MCF 10A (cell line): ENCODE measurements around the gene FRRS1L. TPM values are rescaled to one million over a fixed set of nuclear protein-coding genes. Genes with fewer than 3 reads are reported as not detected.

Experiments
- Bru-seq: library from RNA; stranded (reverse); fragments of 400-500 nt; gene quantifications from one replicate; lab custom pipeline; 2021; lab: Mats Ljungman, UMichigan
- BruChase-seq, 2 experiments: library from RNA; stranded (reverse); fragments of 400-500 nt; gene quantifications; one replicate each; lab custom pipeline; 2021; lab: Mats Ljungman, UMichigan
- BruUV-seq: library from RNA; stranded (reverse); fragments of 400-500 nt; replicated peaks from 2 replicates; lab custom pipeline; 2021; lab: Mats Ljungman, UMichigan
- CTCF ChIA-PET: fragments of 300-600 bp; sonication (Branson Sonifier 250); formaldehyde crosslinking; extraction: SDS; loops from one replicate; lab custom pipeline; 2021; ENCODE audit warnings: antibody characterized with exemption, inconsistent platforms; lab: Yijun Ruan, JAX
- POLR2A ChIA-PET: fragments of 300-600, 350-650 bp; sonication (Branson Sonifier 250); formaldehyde crosslinking; extraction: SDS; loops from one replicate; lab custom pipeline; 2020; ENCODE audit warnings: antibody characterized with exemption, inconsistent platforms; lab: Yijun Ruan, JAX
- DNase-seq: peaks from one replicate; pipeline ENCODE4 v3.0.0-alpha.2; 2018; ENCODE audit not compliant: unreplicated experiment
- H3K27ac Mint-ChIP-seq: one replicate; pipeline ENCODE4 v1.8.0; 2022; ENCODE audit warnings: mild to moderate bottlenecking, low read depth, mixed read lengths; ENCODE audit not compliant: unreplicated experiment
- H3K27me3 Mint-ChIP-seq: one replicate; pipeline ENCODE4 v1.8.0; 2022; ENCODE audit warnings: mixed read lengths; ENCODE audit not compliant: insufficient read depth, unreplicated experiment
- H3K36me3 Mint-ChIP-seq: one replicate; pipeline ENCODE4 v1.8.0; 2022; ENCODE audit warnings: mild to moderate bottlenecking, moderate library complexity, mixed read lengths; ENCODE audit not compliant: insufficient read depth, unreplicated experiment
- H3K4me1 Mint-ChIP-seq: one replicate; pipeline ENCODE4 v1.8.0; 2022; ENCODE audit warnings: mixed read lengths; ENCODE audit not compliant: insufficient read depth, unreplicated experiment
- H3K4me3 Mint-ChIP-seq: one replicate; pipeline ENCODE4 v1.8.0; 2022; ENCODE audit warnings: mild to moderate bottlenecking, moderate library complexity, mixed read lengths; ENCODE audit not compliant: unreplicated experiment
- H3K9me3 Mint-ChIP-seq: one replicate; pipeline ENCODE4 v1.8.0; 2022; ENCODE audit warnings: mixed read lengths; ENCODE audit not compliant: unreplicated experiment
- intact Hi-C: fragments of 100-400 bp; cut with micrococcal nuclease; formaldehyde crosslinking; loops from 2 replicates; pipeline ENCODE4 v1.14.1; 2022
- long read RNA-seq: library from polyadenylated mRNA; stranded (forward); transcript quantifications from one replicate; pipeline ENCODE4 v2.0.0, GENCODE V29; 2022
- total RNA-seq: library from RNA; stranded (reverse); gene quantifications from 2 replicates; pipeline ENCODE4 v1.2.3, GENCODE V29; 2022
- TF ChIP-seq, protein P1 (sequence below): fragments of 200-600 bp; IDR thresholded peaks from one replicate; pipeline ENCODE4 v1.8.0; 2022; ENCODE audit warnings: antibody characterized with exemption, mild to moderate bottlenecking; ENCODE audit not compliant: unreplicated experiment

FRRS1L gene, protein sequence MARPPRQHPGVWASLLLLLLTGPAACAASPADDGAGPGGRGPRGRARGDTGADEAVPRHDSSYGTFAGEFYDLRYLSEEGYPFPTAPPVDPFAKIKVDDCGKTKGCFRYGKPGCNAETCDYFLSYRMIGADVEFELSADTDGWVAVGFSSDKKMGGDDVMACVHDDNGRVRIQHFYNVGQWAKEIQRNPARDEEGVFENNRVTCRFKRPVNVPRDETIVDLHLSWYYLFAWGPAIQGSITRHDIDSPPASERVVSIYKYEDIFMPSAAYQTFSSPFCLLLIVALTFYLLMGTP
- total RNA-seq (not detected in 2 replicates), Bru-seq, nascent RNA (not detected), BruChase-seq, experiment 1, labeled RNA remaining after a 6-hour chase (percentile 27 among the genes with signal in this experiment), BruChase-seq, experiment 2, labeled RNA remaining after a 2-hour chase (percentile 16 among the genes with signal in this experiment)
- long read RNA-seq: 0 reads

- ChIA-PET POLR2A (interaction anchor here (1.5 kb wide), 1 partner anchor 155 kb away, joined by 3 read pairs; no protein-coding TSS in a partner anchor), CTCF (no interaction called here)
- intact Hi-C loops: no loop called here
- Mint-ChIP-seq H3K9me3 (no peaks in the 10 kb centered on the region), H3K27me3 (no peaks in the 10 kb centered on the region), H3K36me3 (no peaks in the 10 kb centered on the region), H3K27ac (no peak within 1 kb of the TSS), H3K4me3 (no peak within 1 kb of the TSS), H3K4me1 (no peaks in the 10 kb centered on the region)
- TF ChIP-seq, protein P1, sequence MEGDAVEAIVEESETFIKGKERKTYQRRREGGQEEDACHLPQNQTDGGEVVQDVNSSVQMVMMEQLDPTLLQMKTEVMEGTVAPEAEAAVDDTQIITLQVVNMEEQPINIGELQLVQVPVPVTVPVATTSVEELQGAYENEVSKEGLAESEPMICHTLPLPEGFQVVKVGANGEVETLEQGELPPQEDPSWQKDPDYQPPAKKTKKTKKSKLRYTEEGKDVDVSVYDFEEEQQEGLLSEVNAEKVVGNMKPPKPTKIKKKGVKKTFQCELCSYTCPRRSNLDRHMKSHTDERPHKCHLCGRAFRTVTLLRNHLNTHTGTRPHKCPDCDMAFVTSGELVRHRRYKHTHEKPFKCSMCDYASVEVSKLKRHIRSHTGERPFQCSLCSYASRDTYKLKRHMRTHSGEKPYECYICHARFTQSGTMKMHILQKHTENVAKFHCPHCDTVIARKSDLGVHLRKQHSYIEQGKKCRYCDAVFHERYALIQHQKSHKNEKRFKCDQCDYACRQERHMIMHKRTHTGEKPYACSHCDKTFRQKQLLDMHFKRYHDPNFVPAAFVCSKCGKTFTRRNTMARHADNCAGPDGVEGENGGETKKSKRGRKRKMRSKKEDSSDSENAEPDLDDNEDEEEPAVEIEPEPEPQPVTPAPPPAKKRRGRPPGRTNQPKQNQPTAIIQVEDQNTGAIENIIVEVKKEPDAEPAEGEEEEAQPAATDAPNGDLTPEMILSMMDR: no peak
- no peak for DNase-seq
- no TSS peak for BruUV-seq
These were observed at the start of gene FRRS1L for GRCh38 chr9:109166771-109167601. Gene FRRS1L, minus strand, starts transcription at chr9:109167249. Its CDS starts 111 bp downstream, at chr9:109167138.

DNA sequence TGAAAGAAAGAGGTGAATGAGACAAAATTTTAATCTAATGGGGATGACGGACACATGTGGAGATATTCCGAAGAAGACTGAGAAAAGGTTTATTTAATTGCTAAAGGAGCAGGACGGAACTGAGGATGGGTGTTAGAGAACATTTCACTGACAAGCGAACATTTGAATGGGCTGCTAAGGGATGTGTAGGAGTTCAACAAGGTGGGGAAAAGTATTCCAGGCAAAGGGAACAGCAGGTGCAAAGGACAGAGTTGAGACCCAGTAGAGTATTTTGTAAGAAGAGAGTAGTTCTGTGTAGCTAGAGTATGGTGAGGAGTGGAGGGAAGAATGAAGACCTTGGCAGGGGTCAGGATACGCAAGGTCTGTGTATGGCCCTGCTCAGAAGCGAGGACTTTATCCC lies 47.4 kb upstream of the FRRS1L start:
- ChIA-PET POLR2A (interaction anchor here (0.7 to 2.0 kb wide), 2 partner anchors 10 to 113 kb away, joined by 3 to 4 read pairs; no protein-coding TSS in a partner anchor), CTCF (no interaction called here)
- no peak overlapping the region for H3K4me3 Mint-ChIP-seq
- no peak overlapping the region for H3K27ac Mint-ChIP-seq
- no peaks in the 10 kb centered on the region for H3K4me1 Mint-ChIP-seq
- H3K9me3 Mint-ChIP-seq: no peaks in the 10 kb centered on the region
- BruUV-seq: no TSS peak
- no peak for DNase-seq
- intact Hi-C loops: no loop called here
- H3K27me3 Mint-ChIP-seq: no peaks in the 10 kb centered on the region
- TF ChIP-seq, protein P1: no peak
- no peaks in the 10 kb centered on the region for H3K36me3 Mint-ChIP-seq

DNA sequence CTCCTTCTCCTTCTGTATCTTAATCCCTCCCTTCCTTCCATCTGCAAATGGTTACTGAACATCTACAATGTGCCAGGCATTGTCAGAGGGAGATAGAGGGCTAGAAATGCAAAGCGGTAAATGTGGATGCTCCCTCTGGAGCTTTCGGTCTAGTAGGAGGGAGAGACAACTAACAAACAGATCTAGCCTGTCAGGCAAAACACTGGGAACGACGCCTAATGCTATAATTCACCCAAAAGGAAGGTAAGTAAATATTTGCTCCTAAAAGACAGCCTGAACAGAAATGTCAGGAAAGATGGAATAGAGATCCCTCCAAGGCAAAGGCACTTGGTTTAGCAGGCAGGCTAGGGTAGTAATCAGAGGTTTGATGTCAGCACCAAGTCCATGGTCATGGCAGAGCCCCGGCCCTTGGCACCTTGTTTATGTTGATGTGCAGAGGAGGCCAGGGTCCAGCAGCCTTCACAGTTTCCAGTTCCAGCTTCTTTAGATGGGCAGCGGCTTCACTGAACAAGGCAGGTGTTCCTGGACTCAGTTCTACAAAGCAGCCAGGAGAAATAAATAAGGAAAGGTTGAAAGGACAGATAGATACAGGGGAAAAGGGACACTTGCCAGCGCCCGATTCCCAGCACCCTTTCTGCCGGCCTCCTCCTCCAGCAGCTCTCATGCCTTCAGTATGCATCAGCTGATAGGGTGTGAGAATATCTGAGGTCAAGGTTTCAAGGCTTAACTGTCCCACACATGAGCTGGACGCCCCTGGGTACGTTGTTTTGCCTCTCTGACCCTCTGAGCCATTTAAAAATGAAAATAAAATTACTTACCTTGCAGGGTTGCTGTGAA lies 46.5 kb upstream of the FRRS1L start:
- BruUV-seq: no TSS peak
- Mint-ChIP-seq H3K27me3 (no peaks in the 10 kb centered on the region), H3K4me3 (no peak overlapping the region), H3K27ac (no peak overlapping the region), H3K36me3 (no peaks in the 10 kb centered on the region), H3K9me3 (no peaks in the 10 kb centered on the region), H3K4me1 (no peaks in the 10 kb centered on the region)
- DNase-seq: no peak
- CTCF ChIA-PET: no interaction called here
- TF ChIP-seq, protein P1: no peak
- POLR2A ChIA-PET: interaction anchor here (2.0 kb wide), 1 partner anchor 9 kb away, joined by 4 read pairs; no protein-coding TSS in a partner anchor
- intact Hi-C loops: no loop called here
